GM21786 (cell line): Measurements from ENCODE around the gene GGA3.
"Not testable (repeated sequence)": the region's sequence is repeated elsewhere in the genome, so short reads cannot be mapped to it uniquely, and the experiment has no call there.

Source experiments
- ATAC-seq: cut with Tn5 transposase; IDR thresholded peaks from one replicate; pipeline ENCODE4 v1.9.1; 2021; ENCODE audit not compliant: unreplicated experiment

Gene GGA3

GRCh38 chr17:75227729-75228128 is 33.7 kb downstream of the GGA3 start:
- no peak for ATAC-seq

- ATAC-seq, result no peak
Observed at GRCh38 chr17:75225016-75225415, 36.4 kb downstream of the GGA3 start.

GRCh38 chr17:75219815-75220214 is 41.6 kb downstream of the GGA3 start:
- ATAC-seq, result no peak

- ATAC-seq, result no peak
Observed at GRCh38 chr17:75218131-75218530, 43.3 kb downstream of the GGA3 start.

GRCh38 chr17:75209061-75209460 is 52.3 kb downstream of the GGA3 start:
- ATAC-seq, result no peak

GRCh38 chr17:75208161-75208560 is 53.2 kb downstream of the GGA3 start:
- no peak for ATAC-seq

GRCh38 chr17:75207760-75208159 is 53.6 kb downstream of the GGA3 start:
- no peak for ATAC-seq

GRCh38 chr17:75207050-75207407 is 54.4 kb downstream of the GGA3 start:
- ATAC-seq, result not testable (repeated sequence)

- ATAC-seq, result no peak
Observed at GRCh38 chr17:75205793-75206163, 55.6 kb downstream of the GGA3 start.

GRCh38 chr17:75205037-75205792 is 56.2 kb downstream of the GGA3 start, which contains the start of gene NUP85:
Gene NUP85, plus strand, starts transcription at chr17:75205679. Its CDS starts 83 bp downstream, at chr17:75205762.
- ATAC-seq, result peak; percentile 80

- ATAC-seq, result no peak
Observed at GRCh38 chr17:75199886-75200618, 61.4 kb downstream of the GGA3 start.

- ATAC-seq, result no peak
Observed at GRCh38 chr17:75194879-75195278, 66.5 kb downstream of the GGA3 start.

- ATAC-seq, result no peak
Observed at GRCh38 chr17:75191584-75191983, 69.8 kb downstream of the GGA3 start.

GRCh38 chr17:75188614-75189013 is 72.8 kb downstream of the GGA3 start:
- ATAC-seq, result no peak
